GM12865 (cell line): ENCODE measurements around the gene EIF1B.

Experiments used
- DNase-seq: peaks from one replicate; pipeline ENCODE4 v3.0.0; 2010; ENCODE audit warnings: low read depth
- H3K4me3 ChIP-seq: 2 replicates; pipeline ENCODE4 v1.5.1; 2011; ENCODE audit warnings: mild to moderate bottlenecking, low read depth, low read length, control low read depth
- CTCF ChIP-seq: IDR thresholded peaks from 2 replicates; pipeline ENCODE4 v1.5.1; 2011; ENCODE audit warnings: low read length, control low read depth, low read depth, inconsistent platforms; ENCODE audit not compliant: insufficient read depth; ENCODE audit errors: missing control alignments

Gene EIF1B

GRCh38 chr3:40294434-40294833 lies 15.1 kb upstream of the EIF1B start:
- H3K4me3 ChIP-seq = no peak overlapping the region
- no peak for TF ChIP-seq CTCF
- no peak for DNase-seq

DNA sequence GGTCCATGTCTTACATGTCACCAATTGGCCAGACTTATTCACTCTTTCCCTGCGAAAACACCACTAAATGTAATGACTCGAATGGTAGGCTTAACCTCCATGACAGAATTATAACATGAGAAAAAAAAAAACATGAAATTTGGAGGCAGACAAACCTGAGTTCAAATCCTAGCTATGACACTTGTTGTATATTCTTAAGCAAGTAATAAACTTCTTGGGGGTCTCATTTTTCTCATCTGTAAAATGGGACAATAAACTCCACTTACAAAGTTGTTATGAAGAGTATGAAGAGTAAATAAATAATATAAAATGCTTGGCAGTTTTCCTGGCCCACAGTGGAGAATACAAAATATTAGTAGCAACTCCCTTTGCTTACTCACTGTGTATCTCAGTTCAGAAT lies 11.4 kb upstream of the EIF1B start:
- no peak for DNase-seq
- no peak for TF ChIP-seq CTCF
- H3K4me3 ChIP-seq = no peak overlapping the region

DNA sequence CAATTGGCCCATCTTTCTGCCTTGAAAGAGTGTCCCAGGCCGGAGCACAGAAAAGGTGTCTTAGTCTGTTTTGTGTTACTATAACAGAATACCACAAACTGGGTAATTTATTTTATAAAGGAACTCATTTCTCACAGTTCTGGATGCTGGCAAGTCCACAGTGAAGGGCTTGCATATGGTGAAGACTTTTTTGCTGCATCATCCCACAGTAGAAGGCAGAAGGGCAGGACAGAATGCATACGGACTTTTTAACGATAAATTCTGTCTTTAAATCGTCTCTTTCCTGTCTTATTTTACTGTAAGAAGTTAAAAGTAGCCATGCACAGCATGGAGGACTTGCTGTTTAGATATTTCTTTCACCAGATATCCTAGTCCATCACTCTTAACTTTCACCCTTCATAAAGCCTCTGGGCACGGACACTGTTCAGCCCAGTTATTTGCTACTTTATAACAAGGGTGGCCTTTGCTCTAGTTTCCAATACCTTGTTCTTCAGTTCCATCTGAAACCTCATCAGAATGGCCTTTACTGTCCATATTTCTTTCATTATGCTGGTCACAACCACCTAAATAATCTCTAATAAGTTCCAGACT lies 10.3 kb upstream of the EIF1B start:
- DNase-seq = no peak
- H3K4me3 ChIP-seq = no peak overlapping the region
- no peak for TF ChIP-seq CTCF

- H3K4me3 ChIP-seq = no peak overlapping the region
- TF ChIP-seq CTCF = no peak
- peak; percentile 32 for DNase-seq
Observed at GRCh38 chr3:40299721-40300335, 9.7 kb upstream of the EIF1B start.

- TF ChIP-seq CTCF = no peak
- DNase-seq = no peak
- H3K4me3 ChIP-seq = no peak overlapping the region
Observed at GRCh38 chr3:40302784-40303183, 6.7 kb upstream of the EIF1B start.

GRCh38 chr3:40304352-40304751 lies 5.2 kb upstream of the EIF1B start:
- H3K4me3 ChIP-seq = no peak overlapping the region
- peak; percentile 56 for DNase-seq
- no peak for TF ChIP-seq CTCF

GRCh38 chr3:40306336-40306735 lies 3.2 kb upstream of the EIF1B start:
- TF ChIP-seq CTCF = no peak
- DNase-seq = no peak
- H3K4me3 ChIP-seq = no peak overlapping the region
